Vagina (tissue), 2 donors: Measurements from ENCODE around the gene TACC3. TPM values are rescaled to one million over a fixed set of nuclear protein-coding genes. Genes with fewer than 3 reads are reported as not detected.
A peak's percentile ranks its signal among the peaks of the same experiment; 100 is the strongest.

ENCODE experiments used
- DNase-seq, 2 donors: peaks; one replicate each; pipeline ENCODE4 v3.0.0-alpha.2; 2017; ENCODE audit errors: extremely low spot score in 2 of 2
- H3K27ac ChIP-seq: fragments of 200-600 bp; sonication (generic); one replicate; pipeline ENCODE4 v1.5.1; 2019
- H3K27me3 ChIP-seq: fragments of 200-600 bp; sonication (generic); one replicate; pipeline ENCODE4 v1.5.1; 2019
- H3K36me3 ChIP-seq, 2 donors: fragments of 200-600 bp; sonication (generic); one replicate each; pipeline ENCODE4 v1.5.1; 2017 to 2019
- H3K4me1 ChIP-seq: fragments of 200-600 bp; sonication (generic); one replicate; pipeline ENCODE4 v1.5.1; 2019
- H3K4me3 ChIP-seq, 2 donors: fragments of 200-600 bp; sonication (generic); 1 replicate in 1 of 2; 2 replicates in 1 of 2; pipeline ENCODE4 v1.5.1; 2016 to 2019
- H3K9me3 ChIP-seq: fragments of 200-600 bp; sonication (generic); one replicate; pipeline ENCODE4 v1.5.1; 2019
- CTCF ChIP-seq, 3 experiments: fragments of 450-650 bp in 2 of 3; fragments of 200-600 bp in 1 of 3; sonication (generic) in 1 of 3; IDR thresholded peaks; one replicate each; pipeline ENCODE4 v1.5.1; 2017 to 2019; ENCODE audit warnings: antibody characterized with exemption in 3 of 3, mild to moderate bottlenecking in 2 of 3, moderate library complexity in 2 of 3
- POLR2A ChIP-seq, 2 donors: fragments of 450-650 bp; IDR thresholded peaks; one replicate each; pipeline ENCODE4 v1.6.1; 2017; ENCODE audit warnings: antibody characterized with exemption in 2 of 2, mild to moderate bottlenecking in 2 of 2, moderate library complexity in 2 of 2
- POLR2AphosphoS5 ChIP-seq, 2 donors: sonication (generic); formaldehyde crosslinking; IDR thresholded peaks; one replicate each; pipeline ENCODE4 v1.9.0; 2017; ENCODE audit warnings: antibody characterized with exemption in 2 of 2, mild to moderate bottlenecking in 2 of 2, low read depth in 1 of 2; ENCODE audit not compliant: insufficient read depth in 1 of 2
- intact Hi-C: fragments of 100-400 bp; cut with DNase I; formaldehyde crosslinking; loops from one replicate; pipeline ENCODE4 v1.15.1; 2023
- total RNA-seq: library from RNA; depleted of rRNA; stranded (reverse); fragments of >200 nt; gene quantifications from one replicate; pipeline ENCODE4 v1.2.3, GENCODE V29; 2016

TACC3 gene
- total RNA-seq, 1 donor from 2014 or later: 16.0 TPM

GRCh38 chr4:1712216-1713002 is 8.9 kb upstream of the TACC3 start, which contains the start of gene SLBP:
Gene SLBP (minus strand): TSS chr4:1712319. CDS start chr4:1712188, 131 bp downstream.
- intact Hi-C loops: loop anchor here (5.0 kb wide), 1 partner anchor 360 kb away; no protein-coding TSS in a partner anchor
- Histone ChIP-seq H3K27me3 (no peaks in the 10 kb centered on the region), H3K36me3 (peaks cover 0 to 1% of the 10 kb centered on the region in 2 donors), H3K9me3 (no peaks in the 10 kb centered on the region), H3K4me3 (peak within 1 kb of the TSS; percentile 71 to 76), H3K4me1 (peaks cover 57% of the 10 kb centered on the region), H3K27ac (peak within 1 kb of the TSS; percentile 97)
- peak in 1 of 2 donors; percentile 97 for DNase-seq
- TF ChIP-seq POLR2A (IDR thresholded peaks at IDR 0.05) (peak in 1 of 2 donors; percentile 87), CTCF (IDR thresholded peaks at IDR 0.05) (no peak), POLR2AphosphoS5 (IDR thresholded peaks at IDR 0.05; ENCODE audit: insufficient read depth in 1 of 2, low read depth in 1 of 2) (peak; percentile 76 to 77)

GRCh38 chr4:1713003-1713851 is 8.1 kb upstream of the TACC3 start:
- peaks cover 0 to 9% of the 10 kb centered on the region in 2 donors for H3K36me3 ChIP-seq
- H3K4me3 ChIP-seq: peak overlapping the region; percentile 71 to 76
- no peak for DNase-seq
- intact Hi-C loops: loop anchor here (5.0 kb wide), 1 partner anchor 361 kb away; no protein-coding TSS in a partner anchor
- TF ChIP-seq POLR2AphosphoS5 (IDR thresholded peaks at IDR 0.05; ENCODE audit: insufficient read depth in 1 of 2, low read depth in 1 of 2): peak in 1 of 2 donors; percentile 65
- TF ChIP-seq CTCF (IDR thresholded peaks at IDR 0.05): no peak
- no peak for TF ChIP-seq POLR2A (IDR thresholded peaks at IDR 0.05)
- H3K27ac ChIP-seq: peak overlapping the region; percentile 97
- no peaks in the 10 kb centered on the region for H3K27me3 ChIP-seq
- no peaks in the 10 kb centered on the region for H3K9me3 ChIP-seq
- peaks cover 57% of the 10 kb centered on the region for H3K4me1 ChIP-seq

- Histone ChIP-seq H3K9me3 (no peaks in the 10 kb centered on the region), H3K4me1 (peaks cover 57% of the 10 kb centered on the region), H3K4me3 (no peak overlapping the region), H3K36me3 (peaks cover 0 to 12% of the 10 kb centered on the region in 2 donors), H3K27me3 (no peaks in the 10 kb centered on the region), H3K27ac (no peak overlapping the region)
- no peak for DNase-seq
- TF ChIP-seq CTCF (IDR thresholded peaks at IDR 0.05) (no peak), POLR2AphosphoS5 (IDR thresholded peaks at IDR 0.05; ENCODE audit: insufficient read depth in 1 of 2, low read depth in 1 of 2) (no peak), POLR2A (IDR thresholded peaks at IDR 0.05) (no peak)
- intact Hi-C loops: loop anchor here (5.0 kb wide), 1 partner anchor 362 kb away; no protein-coding TSS in a partner anchor
Observed at GRCh38 chr4:1714303-1715001, 6.9 kb upstream of the TACC3 start.

- Histone ChIP-seq H3K4me1 (peaks cover 59% of the 10 kb centered on the region), H3K9me3 (no peaks in the 10 kb centered on the region), H3K27me3 (no peaks in the 10 kb centered on the region), H3K27ac (no peak overlapping the region), H3K36me3 (peaks cover 0 to 12% of the 10 kb centered on the region in 2 donors), H3K4me3 (no peak overlapping the region)
- TF ChIP-seq POLR2AphosphoS5 (IDR thresholded peaks at IDR 0.05; ENCODE audit: insufficient read depth in 1 of 2, low read depth in 1 of 2) (no peak), CTCF (IDR thresholded peaks at IDR 0.05) (no peak), POLR2A (IDR thresholded peaks at IDR 0.05) (no peak)
- DNase-seq: no peak
- intact Hi-C loops: no loop called here
Observed at GRCh38 chr4:1715002-1715758, 6.1 kb upstream of the TACC3 start.
